ENCODE results near the gene CTDNEP1. TPM values are rescaled to one million over a fixed set of nuclear protein-coding genes. Genes with fewer than 3 reads are reported as not detected.

The CTDNEP1 gene
- polyA plus RNA-seq, 1 donor, result 124 TPM

DNA sequence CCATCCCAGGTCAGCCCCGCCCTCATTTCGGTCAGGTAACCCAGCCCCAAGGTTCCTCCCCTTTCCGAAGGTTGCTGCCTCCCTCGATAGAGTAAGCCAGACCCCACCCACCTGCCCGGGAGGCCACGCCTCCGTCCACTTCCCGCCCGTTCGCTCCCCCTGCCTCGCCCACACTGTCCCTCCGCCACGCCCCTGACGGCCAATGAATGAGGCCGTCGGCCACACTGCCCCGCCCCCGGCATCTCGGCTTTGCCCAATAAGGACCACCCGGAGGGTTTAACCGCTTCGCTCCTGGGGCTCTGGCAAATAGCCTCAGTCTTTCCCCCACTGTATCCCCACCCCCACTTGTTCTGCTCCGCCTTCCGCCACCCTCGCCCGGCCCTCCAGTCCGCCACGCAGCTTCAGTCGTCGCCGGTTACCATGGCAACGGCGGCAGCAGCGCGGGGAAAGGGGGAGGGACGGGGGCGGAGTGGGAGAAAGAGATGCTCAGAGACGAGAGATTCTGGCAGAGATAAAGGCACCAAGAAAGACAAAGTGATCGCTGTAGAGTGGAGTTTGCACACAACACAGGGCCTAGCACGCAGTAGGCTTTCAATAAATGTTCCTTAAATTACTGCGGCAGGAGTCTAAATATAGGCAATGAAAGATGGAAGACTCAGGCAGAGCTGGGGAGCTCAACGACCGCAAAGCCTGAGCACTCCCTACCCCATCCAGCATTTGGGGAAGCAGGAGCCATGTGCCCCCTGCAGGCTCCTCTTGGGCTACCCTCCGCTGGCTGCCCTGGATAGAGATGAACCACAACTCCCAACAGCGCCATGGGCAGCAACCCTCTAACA lies 37.0 kb downstream of the CTDNEP1 start:
- Histone ChIP-seq H3K27me3 (ENCODE audit: control insufficient read depth, insufficient read depth, low read length) (peaks cover 50% of the 10 kb centered on the region), H3K9me3 (ENCODE audit: control insufficient read depth, low read depth, low read length) (no peaks in the 10 kb centered on the region), H3K36me3 (ENCODE audit: control insufficient read depth, insufficient read depth, low read length) (no peaks in the 10 kb centered on the region), H3K4me3 (ENCODE audit: low read length) (peak overlapping the region; percentile 47), H3K4me1 (ENCODE audit: control insufficient read depth, insufficient read depth, low read length) (peaks cover 31% of the 10 kb centered on the region), H3K27ac (ENCODE audit: low read length) (peak overlapping the region; percentile 83)
- DNase-seq, result peak; percentile 95
- 0% methylated on average over 1 of the region's 45 CpGs for WGBS (ENCODE audit: insufficient coverage, low lambda C conversion rate)

DNA sequence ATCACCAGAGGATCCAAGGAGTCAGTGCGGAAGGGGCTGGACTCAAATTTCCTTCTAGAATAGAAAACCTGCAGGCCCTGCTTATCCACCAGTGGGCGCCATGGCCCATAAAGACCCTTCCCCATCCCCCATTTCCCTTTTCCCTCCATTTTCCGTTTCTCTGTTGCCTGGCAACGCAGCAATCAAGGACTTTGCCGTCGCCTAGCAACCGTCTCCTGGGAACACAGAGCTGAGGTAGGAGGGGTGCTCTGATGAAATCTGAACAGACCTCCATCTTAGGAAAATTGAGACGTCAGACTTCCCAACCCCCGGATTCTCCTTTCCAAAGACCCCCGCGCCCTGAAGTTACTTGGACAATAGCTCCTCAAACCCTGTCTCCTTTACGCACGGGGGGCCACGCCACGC lies 37.6 kb downstream of the CTDNEP1 start:
- no peaks in the 10 kb centered on the region for H3K36me3 ChIP-seq (ENCODE audit: control insufficient read depth, insufficient read depth, low read length)
- peak overlapping the region; percentile 83 for H3K27ac ChIP-seq (ENCODE audit: low read length)
- DNase-seq, result peak; percentile 84 to 85
- peaks cover 27% of the 10 kb centered on the region for H3K4me1 ChIP-seq (ENCODE audit: control insufficient read depth, insufficient read depth, low read length)
- H3K4me3 ChIP-seq (ENCODE audit: low read length), result peak overlapping the region; percentile 47
- no peaks in the 10 kb centered on the region for H3K9me3 ChIP-seq (ENCODE audit: control insufficient read depth, low read depth, low read length)
- WGBS (ENCODE audit: insufficient coverage, low lambda C conversion rate), result 0% methylated on average over 1 of the region's 15 CpGs
- peaks cover 55% of the 10 kb centered on the region for H3K27me3 ChIP-seq (ENCODE audit: control insufficient read depth, insufficient read depth, low read length)

DNA sequence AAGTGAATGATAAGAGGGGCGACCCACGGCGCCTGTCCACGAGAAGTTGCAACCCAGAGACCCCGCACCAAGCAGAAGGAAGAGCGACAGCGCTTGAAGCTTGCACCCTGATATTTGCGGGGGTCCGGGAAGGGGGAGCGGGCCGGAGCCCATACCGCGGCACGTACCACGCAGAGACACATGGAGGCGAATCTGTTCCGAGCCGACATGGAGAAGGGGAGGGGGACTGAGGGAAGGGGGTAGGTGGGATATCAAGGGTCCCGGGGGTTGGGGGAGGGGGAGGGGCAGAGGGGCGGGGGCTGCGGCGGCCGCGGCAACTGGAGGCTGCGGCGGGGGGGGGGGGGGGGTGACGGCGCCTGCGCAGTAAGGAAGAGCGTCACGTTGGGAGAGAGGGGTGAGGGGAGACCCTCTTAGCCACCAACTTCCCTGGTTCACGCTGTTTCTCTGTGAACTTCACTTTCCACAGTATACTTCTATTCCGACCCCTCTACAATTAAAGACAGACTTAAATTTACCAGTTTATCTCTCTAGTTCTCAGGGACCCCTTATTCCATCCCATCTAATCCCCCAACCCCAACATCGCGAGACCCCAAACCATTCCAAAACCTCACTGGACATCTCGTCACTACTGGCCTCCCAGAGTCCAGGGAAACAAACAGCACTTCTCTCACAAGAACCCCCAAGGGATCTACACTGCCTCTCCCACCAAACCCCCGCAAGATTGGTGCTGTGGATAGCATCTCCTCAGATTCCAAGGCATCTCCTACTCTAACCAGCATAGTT lies 39.9 kb downstream of the CTDNEP1 start:
- no CpG with 5 or more reads among the region's 37 CpGs for WGBS (ENCODE audit: insufficient coverage, low lambda C conversion rate)
- H3K9me3 ChIP-seq (ENCODE audit: control insufficient read depth, low read depth, low read length), result no peaks in the 10 kb centered on the region
- H3K36me3 ChIP-seq (ENCODE audit: control insufficient read depth, insufficient read depth, low read length), result no peaks in the 10 kb centered on the region
- no peak overlapping the region for H3K4me3 ChIP-seq (ENCODE audit: low read length)
- DNase-seq, result no peak
- peaks cover 54% of the 10 kb centered on the region for H3K27me3 ChIP-seq (ENCODE audit: control insufficient read depth, insufficient read depth, low read length)
- H3K4me1 ChIP-seq (ENCODE audit: control insufficient read depth, insufficient read depth, low read length), result peaks cover 17% of the 10 kb centered on the region
- H3K27ac ChIP-seq (ENCODE audit: low read length), result no peak overlapping the region

DNA sequence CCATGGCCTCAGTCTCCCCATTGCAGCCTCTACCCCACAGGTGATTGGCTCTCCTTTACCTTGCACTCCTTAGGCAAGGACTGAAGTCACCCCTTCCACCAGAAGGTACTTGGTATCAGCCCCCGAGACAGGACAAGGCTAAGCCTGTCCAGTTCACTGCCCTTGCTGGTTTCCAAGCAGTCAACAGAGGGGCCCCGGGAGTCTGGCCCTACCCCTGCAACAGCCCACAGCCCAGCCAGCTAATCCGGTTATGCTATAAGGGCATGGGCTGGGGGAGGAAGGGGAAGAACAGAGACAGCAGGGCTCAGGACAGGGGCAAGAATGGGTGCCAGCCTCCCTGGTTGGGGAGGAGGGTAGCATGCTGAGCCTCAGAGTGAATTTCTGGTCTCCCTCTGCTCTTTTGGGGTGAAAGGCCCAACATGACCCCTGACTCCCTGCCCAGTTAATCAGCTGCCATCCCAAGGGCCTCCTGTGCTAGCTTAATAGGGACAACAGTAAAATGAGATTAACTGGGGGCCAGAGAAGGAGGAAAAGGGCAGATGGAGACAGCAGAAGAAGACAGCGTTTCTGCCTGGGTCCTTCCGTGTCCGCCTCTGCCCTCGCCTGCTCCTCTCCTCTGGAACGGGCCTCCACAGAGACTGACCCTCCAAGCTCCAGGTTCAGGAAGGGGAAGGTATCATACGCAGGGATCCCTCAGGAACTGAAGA lies 42.6 kb downstream of the CTDNEP1 start:
- peaks cover 53% of the 10 kb centered on the region for H3K27me3 ChIP-seq (ENCODE audit: control insufficient read depth, insufficient read depth, low read length)
- H3K4me1 ChIP-seq (ENCODE audit: control insufficient read depth, insufficient read depth, low read length), result peaks cover 17% of the 10 kb centered on the region
- no peak for DNase-seq
- H3K9me3 ChIP-seq (ENCODE audit: control insufficient read depth, low read depth, low read length), result no peaks in the 10 kb centered on the region
- WGBS (ENCODE audit: insufficient coverage, low lambda C conversion rate), result no CpG with 5 or more reads among the region's 9 CpGs
- no peaks in the 10 kb centered on the region for H3K36me3 ChIP-seq (ENCODE audit: control insufficient read depth, insufficient read depth, low read length)
- no peak overlapping the region for H3K4me3 ChIP-seq (ENCODE audit: low read length)
- no peak overlapping the region for H3K27ac ChIP-seq (ENCODE audit: low read length)

DNA sequence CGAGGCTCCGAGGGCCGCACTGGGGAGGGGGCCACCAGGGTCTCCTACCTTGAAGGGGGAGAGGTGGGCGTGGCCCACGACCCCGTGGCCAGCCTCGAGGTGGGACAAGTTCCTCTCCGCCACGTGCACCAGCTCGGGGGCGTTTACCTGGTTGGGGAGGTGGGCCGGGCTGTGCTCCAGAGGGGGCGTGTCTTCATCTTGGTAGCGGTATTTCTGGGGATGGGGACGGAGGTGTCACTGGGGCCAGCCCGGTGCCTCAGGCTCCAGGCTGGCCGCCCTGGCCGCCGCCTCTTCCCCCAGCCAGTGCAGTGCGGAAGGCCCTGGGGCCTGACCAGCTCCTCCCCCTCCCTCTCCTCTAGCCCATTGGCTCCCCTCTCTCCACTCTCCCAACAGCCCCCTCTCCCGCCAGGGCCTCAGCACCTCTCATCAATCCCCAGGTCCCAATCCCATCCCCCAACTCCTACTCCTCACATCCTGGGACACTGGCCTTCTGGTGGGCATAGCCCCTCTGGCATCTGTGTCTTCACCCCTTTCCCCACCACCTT lies 43.4 kb downstream of the CTDNEP1 start:
- Histone ChIP-seq H3K27me3 (ENCODE audit: control insufficient read depth, insufficient read depth, low read length) (peaks cover 53% of the 10 kb centered on the region), H3K9me3 (ENCODE audit: control insufficient read depth, low read depth, low read length) (no peaks in the 10 kb centered on the region), H3K4me1 (ENCODE audit: control insufficient read depth, insufficient read depth, low read length) (peaks cover 13% of the 10 kb centered on the region), H3K36me3 (ENCODE audit: control insufficient read depth, insufficient read depth, low read length) (no peaks in the 10 kb centered on the region), H3K27ac (ENCODE audit: low read length) (no peak overlapping the region), H3K4me3 (ENCODE audit: low read length) (no peak overlapping the region)
- WGBS (ENCODE audit: insufficient coverage, low lambda C conversion rate), result no CpG with 5 or more reads among the region's 21 CpGs
- no peak for DNase-seq

DNA sequence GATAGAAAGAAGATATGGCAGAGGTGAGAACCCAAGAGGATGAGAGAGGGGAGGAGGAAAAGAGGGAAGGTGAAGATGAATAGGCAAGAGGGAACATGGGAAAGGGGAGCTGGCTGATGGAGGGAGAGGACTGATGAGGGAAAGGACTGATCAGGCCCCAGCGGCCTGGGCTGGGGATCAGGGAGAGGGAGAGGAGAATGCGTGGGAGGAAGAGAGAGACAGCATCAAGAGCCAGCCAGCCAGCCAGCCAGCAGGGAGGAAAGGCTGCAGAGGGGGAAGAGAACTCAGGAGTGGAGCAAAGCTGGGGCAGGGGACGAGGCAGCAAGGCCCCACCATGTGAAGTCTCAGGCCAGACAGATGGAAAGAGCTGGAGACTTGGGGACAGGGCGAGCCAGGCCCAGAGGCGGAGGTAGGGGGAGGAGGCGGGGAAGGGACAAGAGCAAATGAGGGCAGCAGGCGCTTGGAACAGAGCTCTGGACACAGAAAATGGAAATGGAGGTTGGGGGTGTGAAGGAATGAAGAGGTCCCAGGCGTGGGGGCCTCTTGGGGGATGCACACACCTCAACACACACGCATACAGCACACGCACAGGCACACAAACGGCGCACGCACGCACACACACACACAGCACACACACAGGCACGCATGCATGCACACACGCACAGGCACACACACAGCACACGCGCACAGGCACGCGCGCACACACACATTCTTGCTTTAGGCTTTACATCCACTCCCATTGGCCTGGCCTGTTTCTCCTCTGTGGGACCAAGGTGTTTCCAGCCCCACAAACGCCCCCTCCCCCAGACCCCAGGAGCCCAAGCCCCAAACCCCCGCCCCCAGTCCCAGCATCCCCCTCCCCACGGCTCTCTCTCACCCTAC lies 44.2 kb downstream of the CTDNEP1 start:
- H3K27ac ChIP-seq (ENCODE audit: low read length), result no peak overlapping the region
- DNase-seq, result no peak
- no peak overlapping the region for H3K4me3 ChIP-seq (ENCODE audit: low read length)
- 80% methylated on average over 1 of the region's 24 CpGs for WGBS (ENCODE audit: insufficient coverage, low lambda C conversion rate)
- H3K36me3 ChIP-seq (ENCODE audit: control insufficient read depth, insufficient read depth, low read length), result peaks cover 6% of the 10 kb centered on the region
- H3K4me1 ChIP-seq (ENCODE audit: control insufficient read depth, insufficient read depth, low read length), result peaks cover 13% of the 10 kb centered on the region
- no peaks in the 10 kb centered on the region for H3K9me3 ChIP-seq (ENCODE audit: control insufficient read depth, low read depth, low read length)
- peaks cover 49% of the 10 kb centered on the region for H3K27me3 ChIP-seq (ENCODE audit: control insufficient read depth, insufficient read depth, low read length)

DNA sequence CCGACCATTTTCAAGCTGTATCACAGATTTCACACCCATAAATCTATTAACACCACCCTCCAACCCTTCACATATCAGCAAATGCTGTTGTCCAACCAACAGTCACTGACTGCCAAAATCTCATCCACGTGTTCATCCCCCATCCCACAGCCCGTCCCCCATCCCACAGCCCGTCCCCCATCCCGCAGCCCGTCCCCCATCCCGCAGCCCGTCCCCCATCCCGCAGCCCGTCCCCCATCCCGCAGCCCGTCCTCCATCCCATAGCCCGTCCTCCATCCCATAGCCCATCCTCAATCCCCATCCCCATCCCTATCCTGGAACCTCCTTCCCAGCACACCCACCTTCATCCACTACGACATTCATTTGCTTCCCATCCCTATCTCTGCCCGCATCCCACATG lies 46.0 kb downstream of the CTDNEP1 start:
- no peak for DNase-seq
- peaks cover 13% of the 10 kb centered on the region for H3K4me1 ChIP-seq (ENCODE audit: control insufficient read depth, insufficient read depth, low read length)
- no peaks in the 10 kb centered on the region for H3K9me3 ChIP-seq (ENCODE audit: control insufficient read depth, low read depth, low read length)
- H3K27ac ChIP-seq (ENCODE audit: low read length), result peak overlapping the region; percentile 69
- peak overlapping the region; percentile 62 for H3K4me3 ChIP-seq (ENCODE audit: low read length)
- H3K36me3 ChIP-seq (ENCODE audit: control insufficient read depth, insufficient read depth, low read length), result peaks cover 8% of the 10 kb centered on the region
- WGBS (ENCODE audit: insufficient coverage, low lambda C conversion rate), result 36% methylated on average over 3 of the region's 15 CpGs
- H3K27me3 ChIP-seq (ENCODE audit: control insufficient read depth, insufficient read depth, low read length), result peaks cover 35% of the 10 kb centered on the region

DNA sequence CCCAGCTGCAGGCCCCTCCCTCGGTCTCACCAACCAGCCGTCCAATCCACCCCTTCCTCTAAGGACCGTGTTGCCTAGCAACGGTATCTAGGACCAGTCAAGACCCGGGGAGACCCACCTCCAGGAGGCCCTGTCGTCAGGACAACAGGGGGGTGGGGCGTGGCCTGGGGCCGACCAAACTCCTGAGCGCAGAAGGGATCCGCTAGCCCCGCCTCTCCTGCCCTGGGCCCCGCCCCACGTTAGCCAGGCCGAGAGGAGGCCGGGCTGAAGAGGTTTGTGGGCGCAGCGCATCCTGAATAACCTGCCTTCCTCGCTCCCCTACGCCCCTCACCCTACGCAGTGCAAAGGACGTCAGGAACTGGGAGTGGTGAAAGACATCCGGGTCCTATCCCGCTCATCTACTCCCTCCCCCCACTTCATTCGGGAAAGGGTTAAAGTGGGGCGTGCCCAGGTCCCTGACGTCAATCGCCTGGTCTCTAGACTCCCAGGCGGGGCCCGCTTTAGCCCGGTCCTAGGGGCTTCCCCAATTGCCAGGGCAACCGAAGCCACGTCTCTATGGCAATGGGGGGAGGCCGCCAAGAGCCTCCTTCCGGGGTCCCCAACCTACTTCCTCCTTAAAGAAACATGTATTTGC lies 46.6 kb downstream of the CTDNEP1 start:
- peak overlapping the region; percentile 62 for H3K4me3 ChIP-seq (ENCODE audit: low read length)

DNA sequence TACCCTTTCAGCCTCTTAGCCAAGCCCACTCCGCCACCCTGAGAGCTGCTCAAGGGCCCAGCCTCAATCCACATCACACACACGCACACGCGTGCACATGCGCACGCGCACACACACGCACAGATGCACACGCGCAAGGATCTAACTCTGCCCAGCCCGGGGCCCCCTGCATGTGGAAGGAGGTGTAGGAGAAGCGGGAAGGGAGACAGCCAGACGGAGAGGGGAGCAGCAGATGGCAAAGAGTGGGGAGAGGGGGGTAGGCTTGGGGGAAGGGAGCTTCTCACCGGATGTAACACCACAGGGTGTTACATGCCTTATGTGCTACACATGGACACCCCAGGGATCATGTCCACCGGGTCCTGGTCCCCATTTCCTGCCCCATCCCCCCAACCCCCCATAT lies 47.2 kb downstream of the CTDNEP1 start:
- Histone ChIP-seq H3K27me3 (ENCODE audit: control insufficient read depth, insufficient read depth, low read length) (peaks cover 26% of the 10 kb centered on the region), H3K27ac (ENCODE audit: low read length) (peak overlapping the region; percentile 69), H3K9me3 (ENCODE audit: control insufficient read depth, low read depth, low read length) (no peaks in the 10 kb centered on the region), H3K4me1 (ENCODE audit: control insufficient read depth, insufficient read depth, low read length) (peaks cover 13% of the 10 kb centered on the region), H3K36me3 (ENCODE audit: control insufficient read depth, insufficient read depth, low read length) (peaks cover 8% of the 10 kb centered on the region), H3K4me3 (ENCODE audit: low read length) (peak overlapping the region; percentile 62)
- WGBS (ENCODE audit: insufficient coverage, low lambda C conversion rate), result no CpG with 5 or more reads among the region's 15 CpGs
- DNase-seq, result no peak

More for the DNA sequence above, 46.6 kb downstream of the CTDNEP1 start:
- peak; percentile 82 to 86 for DNase-seq
- Histone ChIP-seq H3K27ac (ENCODE audit: low read length) (peak overlapping the region; percentile 69), H3K36me3 (ENCODE audit: control insufficient read depth, insufficient read depth, low read length) (peaks cover 8% of the 10 kb centered on the region), H3K9me3 (ENCODE audit: control insufficient read depth, low read depth, low read length) (no peaks in the 10 kb centered on the region), H3K4me1 (ENCODE audit: control insufficient read depth, insufficient read depth, low read length) (peaks cover 13% of the 10 kb centered on the region), H3K27me3 (ENCODE audit: control insufficient read depth, insufficient read depth, low read length) (peaks cover 28% of the 10 kb centered on the region)
- no CpG with 5 or more reads among the region's 34 CpGs for WGBS (ENCODE audit: insufficient coverage, low lambda C conversion rate)
